HG03060 (cell line): ENCODE data around the gene ATP1B4.

Experiments
- ATAC-seq: cut with Tn5 transposase; IDR thresholded peaks from one replicate; pipeline ENCODE4 v1.9.1; 2021; ENCODE audit warnings: low read depth, moderate number of reproducible peaks; ENCODE audit not compliant: unreplicated experiment

The ATP1B4 gene

GRCh38 chrX:120372667-120373370, 10.9 kb downstream of the ATP1B4 start:
- no peak for ATAC-seq

GRCh38 chrX:120377179-120377578, 15.3 kb downstream of the ATP1B4 start:
- ATAC-seq: no peak

GRCh38 chrX:120377715-120378114, 15.8 kb downstream of the ATP1B4 start:
- ATAC-seq: no peak

GRCh38 chrX:120378570-120378969, 16.7 kb downstream of the ATP1B4 start:
- no peak for ATAC-seq

- no peak for ATAC-seq
Observed at GRCh38 chrX:120379937-120380681, 18.2 kb downstream of the ATP1B4 start.

- ATAC-seq: no peak
Observed at GRCh38 chrX:120380699-120381098, 18.8 kb downstream of the ATP1B4 start.

- ATAC-seq: no peak
Observed at GRCh38 chrX:120401301-120401700, 39.4 kb downstream of the ATP1B4 start.

- ATAC-seq: no peak
Observed at GRCh38 chrX:120402369-120402768, 40.5 kb downstream of the ATP1B4 start.

- ATAC-seq: no peak
Observed at GRCh38 chrX:120406638-120407037, 44.7 kb downstream of the ATP1B4 start.

- ATAC-seq: no peak
Observed at GRCh38 chrX:120408168-120408567, 46.3 kb downstream of the ATP1B4 start.

GRCh38 chrX:120419463-120419862, 57.6 kb downstream of the ATP1B4 start:
- ATAC-seq: no peak

GRCh38 chrX:120426599-120426998, 64.7 kb downstream of the ATP1B4 start:
- ATAC-seq: no peak

GRCh38 chrX:120428309-120428708, 66.4 kb downstream of the ATP1B4 start:
- ATAC-seq: no peak

GRCh38 chrX:120429776-120430540, 68.1 kb downstream of the ATP1B4 start:
- no peak for ATAC-seq
